HCT116 (cell line): ENCODE measurements around the gene ANXA5. TPM values are rescaled to one million over a fixed set of nuclear protein-coding genes. Genes with fewer than 3 reads are reported as not detected.

ENCODE experiments used
- ATAC-seq: fragments of 200-7000 bp; cut with Tn5 transposase; 2 replicates; pipeline ENCODE4 v1.9.1; 2020; ENCODE audit warnings: mild to moderate bottlenecking, moderate library complexity
- BruUV-seq: library from RNA; stranded (reverse); fragments of 400-500 nt; replicated peaks from 2 replicates; lab custom pipeline; 2021; lab: Mats Ljungman, UMichigan
- CTCF ChIA-PET: fragments of 300-600 bp; sonication (Branson Sonifier 250); formaldehyde crosslinking; loops from one replicate; lab custom pipeline; 2021; ENCODE audit warnings: antibody characterized with exemption; lab: Charles Lee
- POLR2A ChIA-PET: fragments of 300-600, 350-600 bp; sonication (Branson Sonifier 250); formaldehyde crosslinking; loops from one replicate; lab custom pipeline; 2021; ENCODE audit warnings: antibody characterized with exemption; lab: Charles Lee
- RAD21 ChIA-PET, 2 experiments: fragments of 300-600 bp; sonication (Branson Sonifier 250); formaldehyde crosslinking; loops; one replicate each; lab custom pipeline; 2023; ENCODE audit warnings: low total read pairs in 2 of 2; ENCODE audit not compliant: uncharacterized antibody in 2 of 2, unreplicated experiment in 2 of 2, low non-redundant PET in 1 of 2; lab: Charles Lee
- DNase-seq: peaks from one replicate; pipeline ENCODE4 v3.0.0-alpha.2; 2010; ENCODE audit warnings: low read depth, low spot score
- H2AFZ ChIP-seq: fragments of 200-600 bp; shearing (Covaris generic), sonication (generic); 2 replicates; pipeline ENCODE4 v1.6.1; 2017; ENCODE audit warnings: low read depth, mixed run types, mixed read lengths, antibody characterized with exemption, low read length; ENCODE audit not compliant: poor library complexity, severe bottlenecking
- H3K27ac ChIP-seq: 2 replicates; pipeline ENCODE4 v1.5.1; 2012; ENCODE audit warnings: low read depth, low read length
- H3K27me3 ChIP-seq: fragments of 200-600 bp; sonication (generic); 2 replicates; pipeline ENCODE4 v1.6.1; 2016; ENCODE audit warnings: mixed run types, low read length, mixed read lengths; ENCODE audit not compliant: insufficient read depth
- H3K36me3 ChIP-seq, 2 experiments: fragments of 200-500 bp in 1 of 2; fragments of 200-600 bp in 1 of 2; sonication (Bioruptor generic) in 1 of 2; sonication (generic) in 1 of 2; 2 replicates each; pipeline versions ENCODE4 v1.5.1 to v1.6.1; 2014 to 2016; ENCODE audit warnings: low read length in 2 of 2, inconsistent platforms in 1 of 2, mixed read lengths in 1 of 2, mixed run types in 1 of 2; ENCODE audit not compliant: insufficient read depth in 2 of 2, control insufficient read depth in 1 of 2
- H3K4me1 ChIP-seq, 2 experiments: fragments of 200-600 bp in 1 of 2; sonication (generic) in 1 of 2; 2 replicates each; pipeline versions ENCODE4 v1.5.1 to v1.6.1; 2012 to 2017; ENCODE audit warnings: low read length in 2 of 2, inconsistent platforms in 1 of 2, mild to moderate bottlenecking in 1 of 2, mixed read lengths in 1 of 2, mixed run types in 1 of 2, moderate library complexity in 1 of 2; ENCODE audit not compliant: insufficient read depth in 2 of 2, control insufficient read depth in 1 of 2
- H3K4me2 ChIP-seq: fragments of 200-600 bp; sonication (generic); 2 replicates; pipeline ENCODE4 v1.6.1; 2017; ENCODE audit warnings: mixed run types, low read length, mixed read lengths
- H3K4me3 ChIP-seq, 2 experiments: fragments of 200-600 bp in 1 of 2; sonication (generic) in 1 of 2; replicated peaks in 1 of 2; 2 replicates each; pipeline ENCODE4 v1.5.1; 2011 to 2016; ENCODE audit warnings: low read length in 2 of 2, control low read depth in 1 of 2, low read depth in 1 of 2, mild to moderate bottlenecking in 1 of 2, mixed read lengths in 1 of 2, mixed run types in 1 of 2
- H3K79me2 ChIP-seq: fragments of 200-600 bp; sonication (generic); 2 replicates; pipeline ENCODE4 v1.6.1; 2017; ENCODE audit warnings: mild to moderate bottlenecking, mixed run types, low read length, moderate library complexity, mixed read lengths; ENCODE audit not compliant: insufficient read depth
- H3K9ac ChIP-seq: fragments of 200-600 bp; sonication (generic); 2 replicates; pipeline ENCODE4 v1.6.1; 2016; ENCODE audit warnings: low read length, mixed read lengths
- H3K9me2 ChIP-seq: fragments of 200-600 bp; sonication (generic), shearing (Covaris generic); 2 replicates; pipeline ENCODE4 v1.6.1; 2017; ENCODE audit warnings: mixed run types, mild to moderate bottlenecking, moderate library complexity; ENCODE audit not compliant: insufficient read depth
- H3K9me3 ChIP-seq, 2 experiments: fragments of 200-500 bp in 1 of 2; fragments of 200-600 bp in 1 of 2; sonication (Bioruptor generic) in 1 of 2; sonication (generic) in 1 of 2; 2 replicates each; pipeline ENCODE4 v1.6.1; 2014 to 2017; ENCODE audit warnings: low read length in 2 of 2, mixed read lengths in 2 of 2, inconsistent platforms in 1 of 2, low read depth in 1 of 2, mild to moderate bottlenecking in 1 of 2, mixed run types in 1 of 2, moderate library complexity in 1 of 2; ENCODE audit not compliant: control insufficient read depth in 1 of 2, insufficient read depth in 1 of 2
- H4K20me1 ChIP-seq: fragments of 200-600 bp; sonication (generic), shearing (Covaris generic); 2 replicates; pipeline ENCODE4 v1.6.1; 2017; ENCODE audit warnings: mixed run types, mild to moderate bottlenecking, moderate library complexity; ENCODE audit not compliant: insufficient read depth
- EZH2 ChIP-seq: fragments of 200-600 bp; sonication (generic); IDR thresholded peaks from 2 replicates; pipeline ENCODE4 v1.6.1; 2017; ENCODE audit warnings: antibody characterized with exemption, mixed run types
- JUND ChIP-seq: IDR thresholded peaks from 2 replicates; pipeline ENCODE4 v1.6.1; 2012
- POLR2A ChIP-seq: IDR thresholded peaks from 2 replicates; pipeline ENCODE4 v1.7.0; 2011; ENCODE audit warnings: borderline replicate concordance; ENCODE audit not compliant: insufficient read depth, insufficient read length; ENCODE audit errors: extremely low read depth
- POLR2AphosphoS5 ChIP-seq: IDR thresholded peaks from 2 replicates; pipeline ENCODE4 v1.6.1; 2011; ENCODE audit warnings: mild to moderate bottlenecking, low read depth, low read length, moderate library complexity
- RAD21 ChIP-seq: IDR thresholded peaks from 2 replicates; pipeline ENCODE4 v1.6.1; 2012; ENCODE audit warnings: low read depth, mild to moderate bottlenecking
- SIN3A ChIP-seq: IDR thresholded peaks from 2 replicates; pipeline ENCODE4 v1.6.1; 2012; ENCODE audit warnings: low read depth
- SRF ChIP-seq: IDR thresholded peaks from 2 replicates; pipeline ENCODE4 v1.6.1; 2012; ENCODE audit warnings: low read depth
- YY1 ChIP-seq: IDR thresholded peaks from 2 replicates; pipeline ENCODE4 v1.6.1; 2011; ENCODE audit warnings: low read length, low read depth, moderate library complexity, mild to moderate bottlenecking; ENCODE audit not compliant: insufficient replicate concordance; ENCODE audit errors: extremely low read depth
- intact Hi-C: fragments of 100-400 bp; cut with micrococcal nuclease; formaldehyde crosslinking; loops from 2 replicates; pipeline ENCODE4 v1.10.0; 2022
- total RNA-seq: library from RNA; stranded (reverse); gene quantifications from one replicate; pipeline ENCODE4 v1.2.1, GENCODE V29; 2021; ENCODE audit not compliant: unreplicated experiment
- TF ChIP-seq, protein P1 (sequence below): IDR thresholded peaks from 2 replicates; pipeline ENCODE4 v1.6.1; 2011; ENCODE audit warnings: mild to moderate bottlenecking, low read length, moderate library complexity; ENCODE audit not compliant: insufficient replicate concordance; ENCODE audit errors: extremely low read depth
- TF ChIP-seq, protein P2 (sequence below), 3 experiments: fragments of 200-600 bp in 1 of 3; sonication (generic) in 1 of 3; IDR thresholded peaks in 2 of 3; conservative IDR thresholded peaks in 1 of 3; 2 replicates each; pipeline ENCODE4 v1.5.1; 2012 to 2017; ENCODE audit warnings: low read depth in 2 of 3, low read length in 2 of 3, antibody characterized with exemption in 1 of 3, borderline replicate concordance in 1 of 3, control low read depth in 1 of 3, mild to moderate bottlenecking in 1 of 3, mixed read lengths in 1 of 3, mixed run types in 1 of 3, moderate library complexity in 1 of 3; ENCODE audit not compliant: insufficient read depth in 1 of 3

Gene ANXA5
- total RNA-seq, 1 experiment from 2014 or later, result 186 TPM

DNA sequence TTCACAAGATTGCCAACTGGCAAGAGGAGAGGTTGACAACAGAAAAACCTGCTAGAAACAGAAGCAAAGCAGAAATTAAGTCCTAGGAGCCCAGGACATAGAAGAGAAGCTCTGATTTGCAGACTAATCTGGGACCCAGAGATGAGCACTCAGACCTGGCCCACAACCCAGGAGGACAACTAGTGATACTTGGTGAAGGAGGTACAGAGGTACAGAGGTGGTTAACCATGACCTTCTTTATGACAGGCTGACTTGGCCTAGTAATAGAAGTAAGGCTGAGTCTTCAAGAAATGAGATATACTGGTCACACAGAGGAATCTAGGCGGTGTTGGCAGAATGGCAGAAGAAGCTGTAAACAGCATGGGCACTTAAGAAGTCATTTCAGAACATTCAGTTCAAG is 43.6 kb downstream of the ANXA5 start:
- Histone ChIP-seq H3K36me3 (no peaks in the 10 kb centered on the region), H3K27me3 (no peaks in the 10 kb centered on the region), H3K4me3 (no peak overlapping the region), H3K4me2 (no peak overlapping the region), H4K20me1 (no peaks in the 10 kb centered on the region), H3K4me1 (no peaks in the 10 kb centered on the region), H3K79me2 (no peaks in the 10 kb centered on the region), H3K27ac (no peak overlapping the region), H3K9me2 (no peaks in the 10 kb centered on the region), H3K9ac (no peak overlapping the region), H2AFZ (no peak overlapping the region), H3K9me3 (no peaks in the 10 kb centered on the region)
- BruUV-seq, result no TSS peak
- no peak for DNase-seq
- ChIA-PET POLR2A (no interaction called here), RAD21 (no interaction called here), CTCF (no interaction called here)
- TF ChIP-seq RAD21 (no peak), YY1 (no peak), JUND (no peak), EZH2 (no peak), POLR2A (no peak), SRF (no peak), SIN3A (no peak), POLR2AphosphoS5 (no peak)
- TF ChIP-seq, protein P1, sequence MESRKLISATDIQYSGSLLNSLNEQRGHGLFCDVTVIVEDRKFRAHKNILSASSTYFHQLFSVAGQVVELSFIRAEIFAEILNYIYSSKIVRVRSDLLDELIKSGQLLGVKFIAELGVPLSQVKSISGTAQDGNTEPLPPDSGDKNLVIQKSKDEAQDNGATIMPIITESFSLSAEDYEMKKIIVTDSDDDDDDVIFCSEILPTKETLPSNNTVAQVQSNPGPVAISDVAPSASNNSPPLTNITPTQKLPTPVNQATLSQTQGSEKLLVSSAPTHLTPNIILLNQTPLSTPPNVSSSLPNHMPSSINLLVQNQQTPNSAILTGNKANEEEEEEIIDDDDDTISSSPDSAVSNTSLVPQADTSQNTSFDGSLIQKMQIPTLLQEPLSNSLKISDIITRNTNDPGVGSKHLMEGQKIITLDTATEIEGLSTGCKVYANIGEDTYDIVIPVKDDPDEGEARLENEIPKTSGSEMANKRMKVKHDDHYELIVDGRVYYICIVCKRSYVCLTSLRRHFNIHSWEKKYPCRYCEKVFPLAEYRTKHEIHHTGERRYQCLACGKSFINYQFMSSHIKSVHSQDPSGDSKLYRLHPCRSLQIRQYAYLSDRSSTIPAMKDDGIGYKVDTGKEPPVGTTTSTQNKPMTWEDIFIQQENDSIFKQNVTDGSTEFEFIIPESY, result no peak
- TF ChIP-seq, protein P2, sequence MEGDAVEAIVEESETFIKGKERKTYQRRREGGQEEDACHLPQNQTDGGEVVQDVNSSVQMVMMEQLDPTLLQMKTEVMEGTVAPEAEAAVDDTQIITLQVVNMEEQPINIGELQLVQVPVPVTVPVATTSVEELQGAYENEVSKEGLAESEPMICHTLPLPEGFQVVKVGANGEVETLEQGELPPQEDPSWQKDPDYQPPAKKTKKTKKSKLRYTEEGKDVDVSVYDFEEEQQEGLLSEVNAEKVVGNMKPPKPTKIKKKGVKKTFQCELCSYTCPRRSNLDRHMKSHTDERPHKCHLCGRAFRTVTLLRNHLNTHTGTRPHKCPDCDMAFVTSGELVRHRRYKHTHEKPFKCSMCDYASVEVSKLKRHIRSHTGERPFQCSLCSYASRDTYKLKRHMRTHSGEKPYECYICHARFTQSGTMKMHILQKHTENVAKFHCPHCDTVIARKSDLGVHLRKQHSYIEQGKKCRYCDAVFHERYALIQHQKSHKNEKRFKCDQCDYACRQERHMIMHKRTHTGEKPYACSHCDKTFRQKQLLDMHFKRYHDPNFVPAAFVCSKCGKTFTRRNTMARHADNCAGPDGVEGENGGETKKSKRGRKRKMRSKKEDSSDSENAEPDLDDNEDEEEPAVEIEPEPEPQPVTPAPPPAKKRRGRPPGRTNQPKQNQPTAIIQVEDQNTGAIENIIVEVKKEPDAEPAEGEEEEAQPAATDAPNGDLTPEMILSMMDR (IDR thresholded peaks at IDR 0.05 in 2 of 3, conservative IDR thresholded peaks at IDR 0.05 in 1 of 3; ENCODE audit: borderline replicate concordance in 1 of 3, insufficient read depth in 1 of 3, low read depth in 2 of 3, low read length in 2 of 3), result no peak
- no peak for ATAC-seq
- intact Hi-C loops, result loop anchor here (10.0 kb wide), 2 partner anchors 378 to 1498 kb away; no protein-coding TSS in a partner anchor
